Measurements from ENCODE around the gene IFI30. TPM values are rescaled to one million over a fixed set of nuclear protein-coding genes. Genes with fewer than 3 reads are reported as not detected.
"Not testable (repeated sequence)": the region's sequence is repeated elsewhere in the genome, so short reads cannot be mapped to it uniquely, and the experiment has no call there.

The IFI30 gene
- total RNA-seq, 4 donors from 2014 or later, result 22.4 to 92.8 (median 42.9) TPM

DNA sequence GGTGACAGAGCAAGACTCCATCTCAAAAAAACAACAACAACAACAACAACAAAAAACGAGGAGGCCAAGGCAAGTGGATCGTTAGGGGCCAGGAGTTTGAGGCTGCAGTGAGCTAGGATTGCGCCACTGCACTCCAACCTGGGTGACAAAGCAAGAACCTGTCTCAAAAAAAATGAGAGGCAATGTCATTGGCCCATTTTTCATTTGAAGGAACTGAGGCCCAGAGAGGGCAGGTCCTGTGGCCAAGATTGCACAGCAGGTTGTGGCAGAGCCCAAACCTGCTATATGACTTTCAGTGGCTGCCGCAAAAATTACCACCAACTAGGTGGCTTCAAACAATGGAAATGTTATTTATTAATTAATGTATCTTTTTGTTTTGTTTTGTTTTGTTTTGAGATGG, 15.1 kb upstream of the IFI30 start:
- peaks cover 16 to 27% (median 24%) of the 10 kb centered on the region in 4 donors for H3K36me3 ChIP-seq
- H3K4me3 ChIP-seq, result no peak overlapping the region
- H3K9me3 ChIP-seq, result no peaks in the 10 kb centered on the region
- peak overlapping the region in 2 of 4 donors; percentile 75 to 76 for H3K27ac ChIP-seq (replicated peaks in 1 of 4)
- H3K27me3 ChIP-seq, result no peaks in the 10 kb centered on the region
- intact Hi-C loops (cut with DNase I), result loop anchor here (10.0 kb wide), 1 partner anchor 154 kb away; the partner anchor contains the start of gene ARRDC2
- no peak for DNase-seq (ENCODE audit: extremely low spot score)
- H3K4me1 ChIP-seq, result peaks cover 50 to 76% (median 66%) of the 10 kb centered on the region in 4 donors
- WGBS, result 83% methylated on average over 4 of the region's 4 CpGs
- TF ChIP-seq CTCF (IDR thresholded peaks at IDR 0.05) (no peak), POLR2AphosphoS5 (IDR thresholded peaks at IDR 0.05) (no peak), POLR2A (IDR thresholded peaks at IDR 0.05; ENCODE audit: low read depth) (no peak), EP300 (IDR thresholded peaks at IDR 0.05) (no peak)

GRCh38 chr19:18159059-18159616, 14.5 kb upstream of the IFI30 start:
- intact Hi-C loops (cut with DNase I), result loop anchor here (10.0 kb wide), 1 partner anchor 154 kb away; the partner anchor contains the start of gene ARRDC2
- H3K9me3 ChIP-seq; H3K27ac ChIP-seq (replicated peaks in 1 of 4); H3K4me3 ChIP-seq; DNase-seq (ENCODE audit: extremely low spot score); H3K27me3 ChIP-seq: not testable (repeated sequence)
- peaks cover 43 to 69% (median 60%) of the 10 kb centered on the region in 4 donors for H3K4me1 ChIP-seq
- peaks cover 22 to 34% (median 29%) of the 10 kb centered on the region in 4 donors for H3K36me3 ChIP-seq
- 87% methylated on average over 6 of the region's 6 CpGs for WGBS

GRCh38 chr19:18159810-18160209, 13.8 kb upstream of the IFI30 start:
- Histone ChIP-seq H3K36me3 (peaks cover 23 to 40% (median 29%) of the 10 kb centered on the region in 4 donors), H3K9me3 (no peaks in the 10 kb centered on the region), H3K4me1 (peaks cover 40 to 62% (median 53%) of the 10 kb centered on the region in 4 donors), H3K27me3 (no peaks in the 10 kb centered on the region), H3K4me3 (no peak overlapping the region), H3K27ac (replicated peaks in 1 of 4) (peak overlapping the region in 3 of 4 donors; percentile 79 to 84 (median 84))
- TF ChIP-seq POLR2AphosphoS5 (IDR thresholded peaks at IDR 0.05) (no peak), CTCF (IDR thresholded peaks at IDR 0.05) (no peak), EP300 (IDR thresholded peaks at IDR 0.05) (no peak), POLR2A (IDR thresholded peaks at IDR 0.05; ENCODE audit: low read depth) (no peak)
- 96% methylated on average over 10 of the region's 10 CpGs for WGBS
- intact Hi-C loops (cut with DNase I), result loop anchor here (10.0 kb wide), 1 partner anchor 155 kb away; the partner anchor contains the start of gene ARRDC2
- no peak for DNase-seq (ENCODE audit: extremely low spot score)

DNA sequence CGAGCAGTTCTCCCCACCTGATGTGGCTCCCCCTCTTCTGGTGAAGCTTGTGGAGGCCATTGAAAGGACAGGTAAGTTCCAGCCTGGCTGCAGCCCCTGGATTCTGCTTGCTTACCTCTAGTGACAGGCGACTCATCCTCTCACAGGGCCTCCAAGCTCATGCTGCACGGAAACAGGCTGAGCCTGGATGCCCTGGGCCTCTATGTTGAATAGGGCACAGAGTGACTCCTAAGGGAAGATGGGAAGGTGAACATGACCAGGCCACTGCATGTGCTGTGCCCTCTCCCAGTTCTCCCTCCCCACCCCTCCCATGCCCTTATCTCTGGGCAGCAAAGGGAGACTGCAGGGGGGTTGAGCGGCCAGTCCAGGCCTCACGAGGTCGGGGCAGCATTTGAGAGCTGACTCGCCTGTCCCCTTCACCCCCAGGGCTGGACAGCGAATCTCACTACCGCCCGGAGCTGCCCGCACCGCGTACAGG, 13.1 kb upstream of the IFI30 start:
- H3K4me3 ChIP-seq, result peak overlapping the region; percentile 53 to 61 (median 59)
- intact Hi-C loops (cut with DNase I), result no loop called here
- WGBS, result 83% methylated on average over 2 of the region's 13 CpGs
- H3K36me3 ChIP-seq, result peaks cover 20 to 45% (median 33%) of the 10 kb centered on the region in 4 donors
- H3K9me3 ChIP-seq, result no peaks in the 10 kb centered on the region
- peaks cover 40 to 55% (median 46%) of the 10 kb centered on the region in 4 donors for H3K4me1 ChIP-seq
- H3K27me3 ChIP-seq, result no peaks in the 10 kb centered on the region
- DNase-seq (ENCODE audit: extremely low spot score), result no peak
- TF ChIP-seq POLR2A (IDR thresholded peaks at IDR 0.05; ENCODE audit: low read depth) (no peak), POLR2AphosphoS5 (IDR thresholded peaks at IDR 0.05) (no peak), EP300 (IDR thresholded peaks at IDR 0.05) (no peak)
- peak overlapping the region; percentile 79 to 84 (median 82) for H3K27ac ChIP-seq (replicated peaks in 1 of 4)

DNA sequence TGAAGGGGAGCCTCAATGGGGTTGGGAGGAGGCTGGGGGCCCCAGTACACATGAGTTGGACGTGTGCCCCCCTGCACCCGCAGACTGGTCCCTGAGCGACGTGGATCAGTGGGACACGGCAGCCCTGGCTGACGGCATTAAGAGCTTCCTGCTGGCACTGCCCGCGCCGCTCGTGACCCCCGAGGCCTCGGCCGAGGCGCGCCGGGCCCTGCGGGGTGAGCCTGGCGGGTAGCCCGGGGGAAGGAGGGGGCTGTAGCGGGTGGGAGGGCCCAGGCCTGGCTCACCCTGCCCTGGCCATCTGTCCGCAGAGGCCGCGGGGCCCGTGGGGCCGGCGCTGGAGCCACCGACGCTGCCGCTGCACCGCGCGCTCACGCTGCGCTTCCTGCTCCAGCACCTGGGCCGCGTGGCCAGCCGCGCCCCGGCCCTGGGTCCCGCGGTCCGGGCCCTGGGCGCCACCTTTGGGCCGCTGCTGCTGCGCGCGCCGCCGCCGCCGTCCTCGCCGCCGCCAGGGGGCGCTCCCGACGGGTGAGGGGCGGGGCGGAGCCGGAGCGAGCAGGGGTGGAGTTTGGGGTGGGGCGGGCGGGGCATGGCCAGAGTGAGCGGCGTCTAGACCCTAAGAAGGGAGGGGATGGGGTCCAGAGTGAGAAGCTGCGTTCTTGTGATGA, 12.5 kb upstream of the IFI30 start:
- Histone ChIP-seq H3K4me3 (peak overlapping the region; percentile 53 to 61 (median 59)), H3K9me3 (no peaks in the 10 kb centered on the region), H3K36me3 (peaks cover 20 to 45% (median 33%) of the 10 kb centered on the region in 4 donors), H3K27me3 (no peaks in the 10 kb centered on the region), H3K4me1 (peaks cover 35 to 49% (median 41%) of the 10 kb centered on the region in 4 donors), H3K27ac (replicated peaks in 1 of 4) (peak overlapping the region; percentile 79 to 84 (median 82))
- TF ChIP-seq CTCF (IDR thresholded peaks at IDR 0.05) (peak; percentile 62 to 83 (median 82)), POLR2AphosphoS5 (IDR thresholded peaks at IDR 0.05) (no peak)
- DNase-seq (ENCODE audit: extremely low spot score), result no peak
- no CpG with 5 or more reads among the region's 66 CpGs for WGBS
- intact Hi-C loops (cut with DNase I), result no loop called here
